A549 (cell line): ENCODE data around the gene IL2.

Source experiments
- BCL3 ChIP-seq: fragments of >200 bp; sonication (Bioruptor Twin); formaldehyde crosslinking; IDR thresholded peaks from 3 replicates; pipeline ENCODE4 v1.6.1; 2016
- BHLHE40 ChIP-seq: IDR thresholded peaks from 2 replicates; pipeline ENCODE4 v1.6.1; 2012; ENCODE audit warnings: low read depth, low read length, inconsistent platforms
- CBX2 ChIP-seq: fragments of 200-600 bp; sonication (generic); IDR thresholded peaks from 2 replicates; pipeline ENCODE4 v1.6.1; 2016; ENCODE audit warnings: low read depth, mild to moderate bottlenecking, borderline replicate concordance
- CBX8 ChIP-seq: fragments of 200-600 bp; sonication (generic); IDR thresholded peaks from 2 replicates; pipeline ENCODE4 v1.6.1; 2016
- CTCF ChIP-seq: fragments of >200 bp; sonication (Bioruptor Twin); formaldehyde crosslinking; IDR thresholded peaks from 3 replicates; pipeline ENCODE4 v1.5.1; 2016
- MAX ChIP-seq: IDR thresholded peaks from 2 replicates; pipeline ENCODE4 v1.6.1; 2012
- POLR2A ChIP-seq: IDR thresholded peaks from 2 replicates; pipeline ENCODE4 v1.6.1; 2012; ENCODE audit warnings: mild to moderate bottlenecking, low read length
- RAD21 ChIP-seq, 2 experiments: fragments of >200 bp in 1 of 2; sonication (Bioruptor Twin) in 1 of 2; formaldehyde crosslinking in 1 of 2; IDR thresholded peaks in 1 of 2; conservative IDR thresholded peaks in 1 of 2; 2 replicates in 1 of 2; 3 replicates in 1 of 2; pipeline ENCODE4 v1.6.1; 2012 to 2018; ENCODE audit warnings: inconsistent platforms in 1 of 2
- SMC3 ChIP-seq: fragments of >200 bp; sonication (Bioruptor Twin); formaldehyde crosslinking; IDR thresholded peaks from 3 replicates; pipeline ENCODE4 v1.6.1; 2018; ENCODE audit warnings: inconsistent platforms

- TF ChIP-seq CTCF, result no peak
- no peak for TF ChIP-seq CBX2
- no peak for TF ChIP-seq CBX8
- no peak for TF ChIP-seq SMC3
- no peak for TF ChIP-seq BHLHE40
- TF ChIP-seq POLR2A, result no peak
- TF ChIP-seq BCL3, result no peak
- no peak for TF ChIP-seq MAX
- TF ChIP-seq RAD21 (conservative IDR thresholded peaks at IDR 0.05 in 1 of 2, IDR thresholded peaks at IDR 0.05 in 1 of 2), result no peak
These were observed 24.3 kb upstream of the IL2 start for GRCh38 chr4:122480655-122481487.
